Right lobe of liver (tissue), 6 donors: ENCODE results near the gene RRAS2. TPM values are rescaled to one million over a fixed set of nuclear protein-coding genes. Genes with fewer than 3 reads are reported as not detected.

ENCODE experiments used
- ATAC-seq, 4 donors: fragments of 200-7000 bp; cut with Tn5 transposase; one replicate each; pipeline ENCODE4 v1.9.1; 2020; ENCODE audit warnings: mild to moderate bottlenecking in 4 of 4, moderate library complexity in 4 of 4
- DNase-seq, 3 donors: peaks; one replicate each; pipeline ENCODE4 v3.0.0-alpha.2; 2020
- H3K27ac ChIP-seq, 3 donors: fragments of 200-600 bp; one replicate each; pipeline ENCODE4 v1.8.0; 2022
- H3K27me3 ChIP-seq, 2 donors: fragments of 200-600 bp; one replicate each; pipeline ENCODE4 v1.8.0; 2022
- H3K36me3 ChIP-seq, 4 donors: fragments of 200-600 bp; sonication (generic) in 1 of 4; one replicate each; pipeline versions ENCODE4 v1.5.1 to v1.8.0; 2017 to 2022; ENCODE audit warnings: control low read depth in 1 of 4
- H3K4me1 ChIP-seq, 4 donors: fragments of 200-600 bp; sonication (generic) in 1 of 4; one replicate each; pipeline versions ENCODE4 v1.5.1 to v1.8.0; 2017 to 2022; ENCODE audit warnings: control low read depth in 1 of 4
- H3K4me3 ChIP-seq, 3 donors: fragments of 200-600 bp; one replicate each; pipeline ENCODE4 v1.8.0; 2022
- H3K9me3 ChIP-seq, 4 donors: fragments of 200-600 bp; sonication (generic) in 1 of 4; one replicate each; pipeline versions ENCODE4 v1.5.1 to v1.8.0; 2017 to 2022; ENCODE audit warnings: control low read depth in 1 of 4
- POLR2A ChIP-seq: fragments of 450-650 bp; IDR thresholded peaks from one replicate; pipeline ENCODE4 v1.6.1; 2017; ENCODE audit warnings: antibody characterized with exemption, mild to moderate bottlenecking
- WGBS: methylation state at CpG from one replicate; pipeline ENCODE4 v1.1.6; 2018; ENCODE audit warnings: low coverage, low lambda C conversion rate; ENCODE audit not compliant: insufficient coverage; ENCODE audit errors: missing lambda C conversion rate; 5-methylcytosine and 5-hydroxymethylcytosine counted together
- intact Hi-C, 2 donors: fragments of 100-400 bp; cut with DNase I; formaldehyde crosslinking; loops; one replicate each; pipeline versions ENCODE4 v1.11.2 to v1.14.1; 2022
- total RNA-seq, 6 experiments: library from RNA; depleted of rRNA in 2 of 6; stranded (reverse); fragments of >200 nt in 2 of 6; fragmentation: NEBNext Ultra II Directional in 3 of 6; extraction: Animal tissue kit (Norgen Biotek cat#: 25700) in 3 of 6; gene quantifications; one replicate each; pipeline versions ENCODE4 v1.1.0 to v1.2.4, GENCODE V29; 2016 to 2023
- TF ChIP-seq, protein P1 (sequence below), 4 donors: fragments of 200-600 bp in 3 of 4; fragments of 450-650 bp in 1 of 4; IDR thresholded peaks; one replicate each; pipeline versions ENCODE4 v1.5.1 to v1.8.0; 2016 to 2022; ENCODE audit warnings: antibody characterized with exemption in 4 of 4, mild to moderate bottlenecking in 2 of 4
- donor health status: DM: no; HTN: yes; CAD: no.
- donor health status: DM: no; HTN: no; CAD: no.
- donor health status: DM: no; HTN: no; CAD: no.
- donor health status: DM: no; HTN: yes; CAD: no.
- donor health status: DM: no; HTN: yes; CAD: no.

The RRAS2 gene
- total RNA-seq, 6 experiments from 2014 or later: 21.0 to 44.8 (median 31.1) TPM

DNA sequence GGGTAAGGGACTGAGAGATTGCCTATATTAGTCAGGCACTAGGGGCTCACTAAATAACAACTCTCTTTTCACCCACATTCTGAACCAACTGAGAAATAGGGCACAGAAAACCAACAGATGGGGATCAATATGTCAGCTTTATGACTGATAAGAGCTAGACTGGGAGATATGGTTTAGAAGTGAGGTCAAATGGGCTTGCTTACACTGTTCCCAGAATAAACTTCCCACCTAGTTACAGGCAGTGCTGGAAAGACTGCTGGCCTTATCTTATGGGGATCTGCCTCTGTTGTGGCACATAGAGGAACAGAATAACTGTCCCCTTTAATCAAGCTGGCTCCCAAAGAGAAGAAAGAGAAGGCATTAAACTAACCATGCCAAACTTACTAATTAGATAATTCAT, 10.6 kb upstream of the RRAS2 start:
- intact Hi-C loops: no loop called here
- H3K27me3 ChIP-seq: no peaks in the 10 kb centered on the region
- ATAC-seq (peak; percentile 48 to 71 (median 60)), DNase-seq (no peak)
- H3K9me3 ChIP-seq: no peaks in the 10 kb centered on the region
- peaks cover 0 to 43% (median 4%) of the 10 kb centered on the region in 4 donors for H3K4me1 ChIP-seq
- no peak overlapping the region for H3K4me3 ChIP-seq
- no peak overlapping the region for H3K27ac ChIP-seq
- H3K36me3 ChIP-seq: no peaks in the 10 kb centered on the region
- TF ChIP-seq, protein P1, sequence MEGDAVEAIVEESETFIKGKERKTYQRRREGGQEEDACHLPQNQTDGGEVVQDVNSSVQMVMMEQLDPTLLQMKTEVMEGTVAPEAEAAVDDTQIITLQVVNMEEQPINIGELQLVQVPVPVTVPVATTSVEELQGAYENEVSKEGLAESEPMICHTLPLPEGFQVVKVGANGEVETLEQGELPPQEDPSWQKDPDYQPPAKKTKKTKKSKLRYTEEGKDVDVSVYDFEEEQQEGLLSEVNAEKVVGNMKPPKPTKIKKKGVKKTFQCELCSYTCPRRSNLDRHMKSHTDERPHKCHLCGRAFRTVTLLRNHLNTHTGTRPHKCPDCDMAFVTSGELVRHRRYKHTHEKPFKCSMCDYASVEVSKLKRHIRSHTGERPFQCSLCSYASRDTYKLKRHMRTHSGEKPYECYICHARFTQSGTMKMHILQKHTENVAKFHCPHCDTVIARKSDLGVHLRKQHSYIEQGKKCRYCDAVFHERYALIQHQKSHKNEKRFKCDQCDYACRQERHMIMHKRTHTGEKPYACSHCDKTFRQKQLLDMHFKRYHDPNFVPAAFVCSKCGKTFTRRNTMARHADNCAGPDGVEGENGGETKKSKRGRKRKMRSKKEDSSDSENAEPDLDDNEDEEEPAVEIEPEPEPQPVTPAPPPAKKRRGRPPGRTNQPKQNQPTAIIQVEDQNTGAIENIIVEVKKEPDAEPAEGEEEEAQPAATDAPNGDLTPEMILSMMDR (IDR thresholded peaks at IDR 0.05): no peak
- TF ChIP-seq POLR2A: no peak

DNA sequence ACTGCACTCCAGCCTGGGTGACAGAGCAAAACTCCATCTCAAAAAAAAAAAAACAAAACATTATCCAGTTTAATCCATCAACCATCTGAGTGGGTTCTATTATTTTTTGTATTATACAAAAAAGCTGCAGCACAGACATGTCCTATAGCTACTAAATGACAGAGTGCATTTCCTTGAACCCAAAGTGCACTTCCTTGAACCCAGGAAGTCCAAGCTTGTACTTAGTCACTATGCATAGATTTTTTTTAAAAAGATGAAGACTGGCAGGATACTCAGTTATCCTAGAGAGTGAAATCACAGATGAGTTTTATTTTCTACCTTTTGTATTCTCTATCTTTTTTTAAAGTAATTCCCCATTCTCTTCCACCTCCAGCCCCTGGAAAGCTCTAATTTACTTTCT, 8.0 kb upstream of the RRAS2 start:
- Histone ChIP-seq H3K36me3 (no peaks in the 10 kb centered on the region), H3K27ac (no peak overlapping the region), H3K27me3 (no peaks in the 10 kb centered on the region), H3K4me3 (no peak overlapping the region), H3K9me3 (no peaks in the 10 kb centered on the region), H3K4me1 (peaks cover 0 to 29% (median 6%) of the 10 kb centered on the region in 4 donors)
- no peak for TF ChIP-seq POLR2A
- TF ChIP-seq, protein P1 (IDR thresholded peaks at IDR 0.05): no peak
- ATAC-seq: no peak
- intact Hi-C loops: no loop called here
- no peak for DNase-seq

DNA sequence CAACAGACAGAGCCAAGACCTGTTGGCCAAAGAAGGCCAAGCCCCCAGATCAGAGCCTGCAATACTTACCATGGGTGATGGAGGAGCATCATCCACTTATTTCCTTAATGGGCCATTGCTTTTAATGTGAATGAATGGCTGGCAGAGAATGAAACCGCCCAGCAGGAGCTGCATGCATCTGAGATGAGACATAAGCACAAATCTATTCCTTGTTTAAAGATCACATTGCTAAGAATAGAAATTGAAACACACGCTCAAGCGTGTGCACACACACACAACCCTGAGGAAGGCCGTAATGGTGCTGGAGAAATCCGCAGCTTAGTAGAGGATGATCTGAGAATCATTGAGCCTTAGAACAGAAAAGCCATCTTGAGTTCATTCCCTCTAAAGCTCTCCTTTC, 5.3 kb upstream of the RRAS2 start:
- H3K4me1 ChIP-seq: peaks cover 0 to 19% (median 7%) of the 10 kb centered on the region in 4 donors
- WGBS: 95% methylated on average over 5 of the region's 5 CpGs

DNA sequence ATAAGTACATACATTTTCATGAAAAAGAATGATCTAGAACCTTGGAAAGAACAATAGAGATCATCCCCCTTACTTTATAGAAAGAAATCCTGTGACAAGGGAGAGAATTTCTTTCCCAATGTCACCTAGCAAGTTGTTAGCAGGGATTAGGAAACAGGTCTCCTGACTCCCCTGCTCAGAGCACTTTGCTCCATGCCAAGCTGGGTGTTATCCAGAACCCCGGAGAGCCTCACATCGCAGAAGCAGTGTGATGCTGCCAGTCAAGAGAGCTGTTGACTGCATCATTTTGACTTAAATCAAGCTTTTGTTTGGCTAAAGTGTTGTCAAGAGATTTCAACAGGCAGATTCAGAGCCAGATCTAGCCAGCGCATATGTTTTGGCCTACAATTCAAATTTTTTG, 3.6 kb upstream of the RRAS2 start:
- no peak overlapping the region for H3K27ac ChIP-seq
- peaks cover 0 to 19% (median 5%) of the 10 kb centered on the region in 4 donors for H3K4me1 ChIP-seq
- no peaks in the 10 kb centered on the region for H3K36me3 ChIP-seq
- no peak overlapping the region for H3K4me3 ChIP-seq
- H3K27me3 ChIP-seq: no peaks in the 10 kb centered on the region
- no peaks in the 10 kb centered on the region for H3K9me3 ChIP-seq
- intact Hi-C loops: no loop called here
- peak; percentile 41 to 70 (median 62) for DNase-seq
- TF ChIP-seq, protein P1 (IDR thresholded peaks at IDR 0.05): no peak
- TF ChIP-seq POLR2A: no peak
- peak; percentile 51 to 65 (median 54) for ATAC-seq
- 38% methylated on average over 3 of the region's 3 CpGs for WGBS

More for the DNA sequence above, 5.3 kb upstream of the RRAS2 start:
- DNase-seq (no peak), ATAC-seq (no peak)
- no peak overlapping the region for H3K4me3 ChIP-seq
- TF ChIP-seq, protein P1 (IDR thresholded peaks at IDR 0.05): no peak
- TF ChIP-seq POLR2A: no peak
- no peaks in the 10 kb centered on the region for H3K9me3 ChIP-seq
- H3K36me3 ChIP-seq: no peaks in the 10 kb centered on the region
- no peaks in the 10 kb centered on the region for H3K27me3 ChIP-seq
- H3K27ac ChIP-seq: no peak overlapping the region
- intact Hi-C loops: no loop called here

DNA sequence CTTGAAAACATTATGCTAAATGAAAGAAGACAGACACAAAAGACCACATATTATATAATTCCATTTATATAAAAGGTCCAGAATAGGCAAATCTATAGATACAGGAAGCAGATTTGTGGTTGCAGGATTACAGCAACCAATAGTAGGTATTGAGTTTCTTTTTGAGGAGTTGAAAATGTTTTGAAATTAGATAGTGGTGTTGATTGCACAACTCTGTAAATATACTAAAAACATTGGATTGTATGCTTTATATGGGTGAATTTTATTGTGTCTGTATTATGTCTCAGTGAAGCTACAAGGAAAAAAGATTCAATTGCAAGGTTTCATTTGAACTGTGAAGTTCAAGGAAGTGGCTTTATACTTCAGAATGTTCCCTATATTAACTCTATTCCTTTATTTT, 3.0 kb upstream of the RRAS2 start:
- ATAC-seq (peak in 3 of 4 donors; percentile 11 to 23 (median 13)), DNase-seq (no peak)
- H3K4me1 ChIP-seq: peaks cover 0 to 24% (median 5%) of the 10 kb centered on the region in 4 donors
- intact Hi-C loops: no loop called here
- H3K4me3 ChIP-seq: no peak overlapping the region
- H3K27me3 ChIP-seq: no peaks in the 10 kb centered on the region
- no peak overlapping the region for H3K27ac ChIP-seq
- TF ChIP-seq POLR2A: no peak
- TF ChIP-seq, protein P1 (IDR thresholded peaks at IDR 0.05): no peak
- no peaks in the 10 kb centered on the region for H3K9me3 ChIP-seq
- no peaks in the 10 kb centered on the region for H3K36me3 ChIP-seq
